ENCODE measurements around the gene NXNL1.
"Not testable (repeated sequence)": the region's sequence is repeated elsewhere in the genome, so short reads cannot be mapped to it uniquely, and the experiment has no call there.

The NXNL1 gene

DNA sequence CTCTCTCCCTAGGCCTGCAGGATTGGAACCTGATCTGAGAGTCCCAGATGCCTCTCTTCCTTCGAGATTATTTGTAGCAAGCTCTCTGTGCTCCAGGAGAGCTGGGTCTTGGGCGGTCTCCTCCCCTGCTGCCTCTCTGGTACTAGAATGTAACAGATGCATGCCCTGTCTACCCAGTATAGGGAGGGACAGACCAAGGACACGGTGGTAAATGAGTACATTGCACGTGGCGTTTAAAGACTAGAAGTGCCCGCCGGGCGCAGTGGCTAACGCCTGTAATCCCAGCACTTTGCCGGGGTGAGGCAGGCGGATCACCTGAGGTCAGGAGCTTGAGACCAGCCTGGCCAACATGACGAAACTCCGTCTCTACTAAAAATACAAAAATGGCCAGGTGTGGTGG, 21.3 kb upstream of the NXNL1 start:
- Histone ChIP-seq H2AFZ (ENCODE audit: low read length) (no peak overlapping the region), H3K9me3 (replicated peaks; ENCODE audit: insufficient read depth, low read length) (no peaks in the 10 kb centered on the region), H3K27ac (ENCODE audit: low read length) (no peak overlapping the region), H3F3A (ENCODE audit: insufficient read depth, low read length) (no peaks in the 10 kb centered on the region), H3K4me2 (ENCODE audit: low read depth, low read length) (no peak overlapping the region), H3K9ac (ENCODE audit: low read length) (no peak overlapping the region), H3K36me3 (replicated peaks; ENCODE audit: insufficient read depth, low read length) (no peaks in the 10 kb centered on the region), H3K9me2 (replicated peaks; ENCODE audit: insufficient read depth, low read length) (no peaks in the 10 kb centered on the region), H4K20me1 (ENCODE audit: insufficient read depth, low read length) (no peaks in the 10 kb centered on the region), H3K4me3 (ENCODE audit: low read length) (no peak overlapping the region), H3K27me3 (replicated peaks; ENCODE audit: insufficient read depth, low read length) (peaks cover 52% of the 10 kb centered on the region), H3K79me2 (ENCODE audit: low read length) (no peaks in the 10 kb centered on the region), H3K4me1 (ENCODE audit: low read length) (no peaks in the 10 kb centered on the region)
- TF ChIP-seq, protein P1, sequence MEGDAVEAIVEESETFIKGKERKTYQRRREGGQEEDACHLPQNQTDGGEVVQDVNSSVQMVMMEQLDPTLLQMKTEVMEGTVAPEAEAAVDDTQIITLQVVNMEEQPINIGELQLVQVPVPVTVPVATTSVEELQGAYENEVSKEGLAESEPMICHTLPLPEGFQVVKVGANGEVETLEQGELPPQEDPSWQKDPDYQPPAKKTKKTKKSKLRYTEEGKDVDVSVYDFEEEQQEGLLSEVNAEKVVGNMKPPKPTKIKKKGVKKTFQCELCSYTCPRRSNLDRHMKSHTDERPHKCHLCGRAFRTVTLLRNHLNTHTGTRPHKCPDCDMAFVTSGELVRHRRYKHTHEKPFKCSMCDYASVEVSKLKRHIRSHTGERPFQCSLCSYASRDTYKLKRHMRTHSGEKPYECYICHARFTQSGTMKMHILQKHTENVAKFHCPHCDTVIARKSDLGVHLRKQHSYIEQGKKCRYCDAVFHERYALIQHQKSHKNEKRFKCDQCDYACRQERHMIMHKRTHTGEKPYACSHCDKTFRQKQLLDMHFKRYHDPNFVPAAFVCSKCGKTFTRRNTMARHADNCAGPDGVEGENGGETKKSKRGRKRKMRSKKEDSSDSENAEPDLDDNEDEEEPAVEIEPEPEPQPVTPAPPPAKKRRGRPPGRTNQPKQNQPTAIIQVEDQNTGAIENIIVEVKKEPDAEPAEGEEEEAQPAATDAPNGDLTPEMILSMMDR (IDR thresholded peaks at IDR 0.05; ENCODE audit: low read length), result no peak
- no peak for TF ChIP-seq EZH2phosphoT487 (IDR thresholded peaks at IDR 0.05; ENCODE audit: low read length)
- no peak for TF ChIP-seq EZH2 (optimal IDR thresholded peaks at IDR 0.05; ENCODE audit: low read depth, low read length)
- DNase-seq, result no peak

DNA sequence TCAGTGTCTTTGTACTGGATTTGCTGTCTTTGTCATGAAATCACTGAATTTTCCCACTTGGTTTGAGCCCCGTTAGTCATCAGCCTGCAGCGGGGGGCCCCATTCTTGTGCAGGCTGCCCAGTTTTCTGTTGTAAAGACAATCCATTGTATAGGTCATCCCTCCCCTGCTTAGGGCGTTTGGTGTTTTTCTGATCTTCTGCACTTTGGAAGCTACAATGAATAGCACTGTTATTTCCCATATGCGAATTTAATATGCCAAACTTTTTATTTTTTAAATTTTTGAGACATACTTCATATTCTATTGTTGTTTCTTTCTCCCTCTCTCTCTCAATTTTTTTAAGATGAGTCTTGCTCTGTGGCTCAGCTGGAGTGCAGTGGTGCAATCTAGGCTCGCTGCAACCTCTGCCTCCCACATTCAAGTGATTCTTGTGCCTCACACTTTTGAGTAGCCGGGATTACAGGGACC, 18.6 kb upstream of the NXNL1 start:
- peaks cover 35% of the 10 kb centered on the region for H3K27me3 ChIP-seq (replicated peaks; ENCODE audit: insufficient read depth, low read length)
- no peaks in the 10 kb centered on the region for H3K36me3 ChIP-seq (replicated peaks; ENCODE audit: insufficient read depth, low read length)
- no peaks in the 10 kb centered on the region for H3K9me3 ChIP-seq (replicated peaks; ENCODE audit: insufficient read depth, low read length)
- H3K4me3 ChIP-seq (ENCODE audit: low read length), result no peak overlapping the region
- TF ChIP-seq, protein P1 (IDR thresholded peaks at IDR 0.05; ENCODE audit: low read length), result no peak
- TF ChIP-seq EZH2phosphoT487 (IDR thresholded peaks at IDR 0.05; ENCODE audit: low read length) (no peak), EZH2 (optimal IDR thresholded peaks at IDR 0.05; ENCODE audit: low read depth, low read length) (no peak)
- no peaks in the 10 kb centered on the region for H4K20me1 ChIP-seq (ENCODE audit: insufficient read depth, low read length)
- no peak overlapping the region for H3K27ac ChIP-seq (ENCODE audit: low read length)
- H2AFZ ChIP-seq (ENCODE audit: low read length), result no peak overlapping the region
- no peak overlapping the region for H3K4me2 ChIP-seq (ENCODE audit: low read depth, low read length)
- H3K9ac ChIP-seq (ENCODE audit: low read length), result no peak overlapping the region
- no peaks in the 10 kb centered on the region for H3K9me2 ChIP-seq (replicated peaks; ENCODE audit: insufficient read depth, low read length)
- H3K79me2 ChIP-seq (ENCODE audit: low read length), result no peaks in the 10 kb centered on the region
- no peaks in the 10 kb centered on the region for H3K4me1 ChIP-seq (ENCODE audit: low read length)
- no peaks in the 10 kb centered on the region for H3F3A ChIP-seq (ENCODE audit: insufficient read depth, low read length)
- no peak for DNase-seq

DNA sequence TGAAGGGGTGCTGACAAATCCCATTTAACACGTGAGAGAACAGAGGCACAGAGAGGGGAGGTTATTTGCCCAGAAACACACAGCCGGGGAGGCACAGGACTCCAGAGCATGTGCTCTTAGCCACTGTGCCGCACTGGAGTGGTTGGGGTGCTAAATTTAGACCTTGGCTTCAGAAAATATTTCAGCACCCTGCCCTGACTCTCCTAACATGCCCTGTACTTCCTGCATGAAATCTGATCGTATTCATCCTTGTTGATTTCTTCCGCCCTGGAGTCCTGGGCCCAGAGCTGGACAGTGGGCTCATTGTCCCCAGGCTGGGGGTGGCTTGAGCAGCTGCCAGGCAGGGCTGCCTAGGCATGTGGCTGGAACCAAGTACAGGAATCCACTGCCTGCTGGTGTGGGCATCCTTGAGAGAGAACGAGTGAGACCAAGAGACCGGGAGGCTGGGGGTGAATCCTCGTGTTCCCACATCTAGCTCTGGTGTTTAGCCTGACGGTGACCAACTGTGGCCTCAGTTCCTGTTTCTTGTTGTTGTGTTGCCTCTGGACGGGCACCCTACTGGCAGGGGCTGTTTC, 14.9 kb upstream of the NXNL1 start:
- TF ChIP-seq EZH2 (optimal IDR thresholded peaks at IDR 0.05; ENCODE audit: low read depth, low read length) (no peak), EZH2phosphoT487 (IDR thresholded peaks at IDR 0.05; ENCODE audit: low read length) (no peak)
- TF ChIP-seq, protein P1 (IDR thresholded peaks at IDR 0.05; ENCODE audit: low read length), result no peak
- no peak overlapping the region for H3K4me2 ChIP-seq (ENCODE audit: low read depth, low read length)

DNA sequence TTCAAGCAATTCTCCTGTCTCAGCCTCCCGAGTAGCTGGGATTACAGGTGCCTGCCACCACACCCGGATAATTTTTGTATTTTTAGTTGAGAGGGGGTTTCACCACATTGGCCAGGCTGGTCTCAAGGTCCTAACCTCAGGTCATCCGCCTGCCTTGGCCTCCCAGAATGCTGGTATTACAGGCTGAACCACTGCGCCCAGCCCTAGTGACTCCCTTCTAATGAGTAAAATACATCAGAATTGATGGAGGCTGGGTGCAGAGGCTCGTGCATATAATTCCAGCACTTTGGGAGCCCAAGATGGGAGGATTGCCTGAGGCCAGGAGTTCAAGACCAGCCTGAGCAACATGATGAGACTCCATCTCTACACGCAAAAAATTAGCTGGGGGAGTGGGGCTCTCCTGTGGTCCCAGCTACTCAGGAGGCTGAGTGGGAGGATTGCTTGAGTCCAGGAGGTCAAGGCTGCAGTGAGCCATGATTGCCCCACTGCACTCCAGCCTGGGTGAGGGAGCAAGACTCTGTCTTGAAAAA, 14.3 kb upstream of the NXNL1 start:
- H3K4me1 ChIP-seq (ENCODE audit: low read length); H3K4me2 ChIP-seq (ENCODE audit: low read depth, low read length): not testable (repeated sequence)
- peaks cover 16% of the 10 kb centered on the region for H3K27me3 ChIP-seq (replicated peaks; ENCODE audit: insufficient read depth, low read length)

More for the DNA sequence above, 14.9 kb upstream of the NXNL1 start:
- Histone ChIP-seq H3F3A (ENCODE audit: insufficient read depth, low read length) (no peaks in the 10 kb centered on the region), H4K20me1 (ENCODE audit: insufficient read depth, low read length) (no peaks in the 10 kb centered on the region), H2AFZ (ENCODE audit: low read length) (no peak overlapping the region), H3K79me2 (ENCODE audit: low read length) (no peaks in the 10 kb centered on the region), H3K4me1 (ENCODE audit: low read length) (0 out of 2 replicates have a peak, but pooled peaks cover 4% of the 10 kb centered on the region), H3K9me2 (replicated peaks; ENCODE audit: insufficient read depth, low read length) (no peaks in the 10 kb centered on the region), H3K9ac (ENCODE audit: low read length) (no peak overlapping the region), H3K4me3 (ENCODE audit: low read length) (no peak overlapping the region), H3K27me3 (replicated peaks; ENCODE audit: insufficient read depth, low read length) (peaks cover 16% of the 10 kb centered on the region), H3K36me3 (replicated peaks; ENCODE audit: insufficient read depth, low read length) (no peaks in the 10 kb centered on the region), H3K27ac (ENCODE audit: low read length) (no peak overlapping the region), H3K9me3 (replicated peaks; ENCODE audit: insufficient read depth, low read length) (no peaks in the 10 kb centered on the region)
- no peak for DNase-seq

More for the DNA sequence above, 14.3 kb upstream of the NXNL1 start:
- not testable (repeated sequence) for H3K9me3 ChIP-seq (replicated peaks; ENCODE audit: insufficient read depth, low read length); DNase-seq; H3F3A ChIP-seq (ENCODE audit: insufficient read depth, low read length); H3K9me2 ChIP-seq (replicated peaks; ENCODE audit: insufficient read depth, low read length); H3K79me2 ChIP-seq (ENCODE audit: low read length); H3K4me3 ChIP-seq (ENCODE audit: low read length); H3K36me3 ChIP-seq (replicated peaks; ENCODE audit: insufficient read depth, low read length); H4K20me1 ChIP-seq (ENCODE audit: insufficient read depth, low read length); H3K9ac ChIP-seq (ENCODE audit: low read length); H3K27ac ChIP-seq (ENCODE audit: low read length); H2AFZ ChIP-seq (ENCODE audit: low read length)

Data from MM.1S (cell line).